Measurements from ENCODE around the gene PHF5A.
A peak's percentile ranks its signal among the peaks of the same experiment; 100 is the strongest.

Gene PHF5A

GRCh38 chr22:41468381-41469217 lies at the start of gene PHF5A, which contains the start of gene ACO2:
Gene PHF5A (minus strand): TSS chr22:41468692. CDS start chr22:41468653, 39 bp downstream.
Gene ACO2 (plus strand): TSS chr22:41469117. CDS start chr22:41469147, 30 bp downstream.
- peak; percentile 99 to 100 for DNase-seq

DNA sequence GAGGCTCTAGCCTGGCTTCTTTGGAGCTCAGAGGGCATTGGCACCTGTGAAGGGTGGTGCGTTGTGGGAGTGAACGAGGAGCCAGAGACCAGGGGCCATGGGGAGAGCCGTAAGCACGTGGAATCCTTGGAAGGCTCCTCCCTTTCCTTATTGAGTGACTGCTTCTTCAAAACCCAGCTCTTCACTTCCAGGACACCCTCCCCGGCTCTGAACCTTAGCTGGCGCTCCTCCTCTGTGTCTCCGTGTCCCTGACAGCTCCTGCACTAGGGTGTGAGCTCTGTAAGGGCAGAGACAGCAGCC lies 49.5 kb upstream of the PHF5A start:
- no peak for DNase-seq

DNA sequence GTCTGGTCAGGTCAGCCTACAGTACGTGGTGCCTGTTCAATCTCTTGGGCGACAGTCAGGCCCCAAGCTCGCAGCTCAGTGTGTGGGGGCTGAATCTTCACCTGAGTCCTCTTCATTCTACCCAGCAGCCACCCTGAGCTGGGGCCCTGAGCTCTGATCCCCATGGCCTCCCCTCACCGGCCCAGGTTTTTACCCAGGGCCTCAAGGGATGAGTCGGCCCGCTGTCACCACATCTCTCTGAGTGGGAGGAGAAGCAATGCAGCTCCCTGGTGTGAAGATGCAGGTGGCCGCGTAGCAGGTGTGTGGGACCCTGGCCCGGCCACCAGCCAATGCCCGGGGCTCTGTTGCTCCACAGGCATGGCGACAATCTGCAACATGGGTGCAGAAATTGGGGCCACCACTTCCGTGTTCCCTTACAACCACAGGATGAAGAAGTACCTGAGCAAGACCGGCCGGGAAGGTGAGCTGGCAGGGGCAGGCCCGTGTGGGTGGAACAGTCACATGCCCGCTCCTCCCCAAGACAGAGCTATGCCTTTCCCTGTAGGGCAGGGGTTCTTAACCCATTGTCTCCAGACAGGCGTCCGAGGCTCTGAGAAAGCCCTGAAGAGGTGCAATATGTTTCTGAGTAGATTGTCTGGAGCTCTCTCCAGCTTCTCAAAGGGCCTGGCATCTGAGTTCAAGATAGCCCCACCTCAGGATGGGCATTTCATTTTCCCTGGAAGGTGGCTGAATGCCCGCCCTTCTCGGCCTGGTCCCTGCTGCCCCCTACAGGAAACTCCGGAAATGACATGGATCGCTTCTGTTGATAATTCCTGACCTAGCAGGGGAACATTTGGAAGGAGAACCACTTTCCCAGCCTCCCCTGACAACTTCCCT lies 48.9 kb upstream of the PHF5A start:
- peak; percentile 63 to 72 for DNase-seq

- no peak for DNase-seq
Measured at GRCh38 chr22:41516462-41516861, 48.0 kb upstream of the PHF5A start.

- no peak for DNase-seq
Measured at GRCh38 chr22:41513391-41513790, 44.9 kb upstream of the PHF5A start.

GRCh38 chr22:41512421-41513194 lies 44.1 kb upstream of the PHF5A start:
- no peak for DNase-seq

- DNase-seq: no peak
Measured at GRCh38 chr22:41511521-41511968, 43.1 kb upstream of the PHF5A start.

- DNase-seq: no peak
Measured at GRCh38 chr22:41508770-41509170, 40.3 kb upstream of the PHF5A start.

GRCh38 chr22:41507330-41508063 lies 39.0 kb upstream of the PHF5A start:
- DNase-seq: no peak

- DNase-seq: no peak
Measured at GRCh38 chr22:41505511-41506220, 37.2 kb upstream of the PHF5A start.

DNA sequence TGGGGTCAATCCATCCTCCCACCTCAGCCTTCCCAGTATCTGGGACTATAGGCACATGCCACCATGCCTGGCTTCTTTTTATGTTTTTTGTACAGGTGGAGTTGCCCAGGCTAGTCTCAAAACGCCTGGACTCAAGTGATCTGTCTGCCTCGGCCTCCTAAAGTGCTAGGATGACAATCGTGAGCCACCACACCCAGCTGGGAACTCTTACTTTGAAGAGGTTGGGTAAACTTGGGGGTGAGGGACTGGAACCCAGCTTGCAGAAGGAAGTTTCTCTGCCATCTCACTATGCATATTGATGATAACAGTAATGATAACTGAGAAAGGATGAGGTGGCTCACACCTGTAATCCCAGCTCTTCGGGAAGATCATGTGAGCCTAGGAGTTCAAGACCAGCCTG lies 36.3 kb upstream of the PHF5A start:
- no peak for DNase-seq

- no peak for DNase-seq
Measured at GRCh38 chr22:41504397-41504796, 35.9 kb upstream of the PHF5A start.

DNA sequence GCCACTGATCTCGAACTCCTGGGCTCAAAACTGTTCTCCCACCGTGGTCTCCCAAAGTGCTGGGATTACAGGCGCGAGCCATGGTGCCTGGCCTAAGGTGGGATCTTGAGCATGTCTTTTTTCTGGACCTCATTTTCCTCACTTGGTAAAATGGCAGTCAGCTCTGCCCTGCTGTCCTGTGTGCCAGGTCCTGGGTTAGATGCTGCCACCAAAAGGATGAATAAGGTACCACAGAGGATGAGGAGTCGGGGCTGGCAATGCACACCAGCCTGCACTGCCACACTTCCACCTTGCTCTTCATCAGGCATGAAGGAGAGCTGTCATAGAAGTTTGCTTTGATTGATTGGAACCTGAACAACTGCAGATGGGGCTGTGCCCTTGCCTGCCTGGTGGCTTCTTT lies 32.7 kb upstream of the PHF5A start:
- peak in 1 of 2 experiments; percentile 28 for DNase-seq

GRCh38 chr22:41500303-41500702 lies 31.8 kb upstream of the PHF5A start:
- no peak for DNase-seq

- no peak for DNase-seq
Measured at GRCh38 chr22:41499624-41500280, 31.3 kb upstream of the PHF5A start.

DNA sequence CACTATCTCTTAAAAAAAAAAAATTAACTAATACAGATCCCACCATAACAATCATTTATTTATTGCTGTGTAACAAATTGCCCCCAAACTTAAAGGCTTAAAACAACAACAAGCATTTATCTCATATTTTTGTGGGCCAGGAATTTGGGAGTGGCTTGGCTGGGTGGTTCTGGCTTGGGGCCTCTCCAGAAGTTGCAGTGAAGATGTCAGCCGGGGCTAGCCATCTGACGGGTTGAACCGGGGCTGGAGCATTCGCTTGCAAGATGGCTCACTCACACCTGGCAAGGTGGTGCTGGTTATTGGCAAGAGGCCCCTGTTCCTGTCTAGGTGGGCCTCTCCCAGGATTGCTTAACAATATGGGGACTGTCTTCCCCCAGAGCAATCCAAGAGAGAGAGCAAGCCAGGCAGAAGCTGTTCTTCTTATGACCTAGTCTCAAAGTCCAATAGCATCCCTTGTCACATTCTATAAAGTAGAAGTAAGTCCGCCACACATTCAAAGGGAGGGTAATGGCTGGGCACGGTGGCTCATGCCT lies 29.9 kb upstream of the PHF5A start:
- DNase-seq: no peak

DNA sequence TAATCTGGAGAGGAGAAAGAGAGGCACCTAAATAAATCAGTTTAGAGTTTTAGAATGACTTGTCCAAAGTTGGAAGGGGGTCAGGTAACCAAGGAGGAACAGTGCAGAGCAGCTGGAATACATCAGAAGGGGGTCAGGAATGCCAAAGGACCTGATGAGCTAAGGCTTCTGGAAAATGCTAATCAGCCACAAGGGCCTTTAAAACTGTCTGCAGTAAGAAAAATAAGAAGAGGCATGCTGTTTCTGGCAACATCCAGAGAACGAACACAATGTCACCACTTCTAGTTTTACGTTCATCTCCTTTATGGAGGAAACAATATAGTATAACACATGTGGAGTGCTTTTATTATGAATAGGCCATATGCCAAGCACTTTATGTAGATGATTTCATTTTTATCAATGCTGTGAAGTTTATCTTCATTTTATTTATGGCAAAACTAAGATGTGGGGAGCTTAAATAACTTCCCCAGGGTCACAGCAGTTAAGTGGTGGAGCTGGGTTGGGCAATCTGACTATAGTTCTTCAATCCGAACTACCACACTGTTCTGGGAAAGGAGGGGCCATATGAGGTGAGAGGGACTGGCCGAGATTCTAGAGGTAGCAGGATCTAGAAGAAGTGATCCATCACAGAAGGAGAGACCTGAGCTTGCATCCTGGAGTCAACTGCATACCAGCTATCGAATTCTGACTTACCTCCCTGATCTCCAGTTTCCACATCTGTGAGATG lies 23.0 kb upstream of the PHF5A start:
- no peak for DNase-seq

DNA sequence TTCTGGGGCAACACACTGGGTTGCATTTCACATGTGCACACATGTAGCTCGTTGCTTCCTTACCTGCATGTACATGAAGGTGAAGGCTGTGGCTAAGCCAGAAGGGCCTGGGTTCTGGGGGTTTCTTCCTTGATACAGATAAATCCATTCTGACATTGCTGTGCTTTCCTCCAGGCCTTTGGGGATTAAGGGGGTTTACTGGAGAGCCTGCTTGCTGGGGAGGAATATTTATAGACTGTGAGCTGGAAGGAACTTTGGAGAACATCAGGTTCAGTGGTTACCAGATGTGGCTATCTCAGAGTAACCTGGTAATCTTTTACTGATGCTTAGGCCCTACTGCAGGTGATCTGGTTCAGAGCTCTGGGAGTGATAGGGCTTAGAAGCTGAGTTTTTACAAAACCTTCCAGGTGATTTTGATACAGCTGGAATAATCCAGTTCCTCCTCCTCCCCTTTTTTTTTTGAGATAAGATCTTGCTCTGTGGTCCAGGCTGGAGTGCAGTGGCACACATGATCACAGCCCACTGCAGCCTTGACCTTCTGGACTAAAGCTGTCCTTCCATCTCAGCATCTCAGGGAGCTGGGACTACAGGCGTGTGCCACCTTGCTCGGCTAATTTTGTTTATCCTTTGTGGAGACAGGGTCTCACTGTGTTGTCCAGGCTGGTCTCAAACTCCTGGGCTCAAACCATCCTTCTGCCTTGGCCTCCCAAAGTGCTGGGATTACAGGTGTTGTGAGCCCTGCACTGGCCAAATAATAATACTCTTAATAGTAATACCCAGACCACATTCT lies 20.3 kb upstream of the PHF5A start:
- no peak for DNase-seq

DNA sequence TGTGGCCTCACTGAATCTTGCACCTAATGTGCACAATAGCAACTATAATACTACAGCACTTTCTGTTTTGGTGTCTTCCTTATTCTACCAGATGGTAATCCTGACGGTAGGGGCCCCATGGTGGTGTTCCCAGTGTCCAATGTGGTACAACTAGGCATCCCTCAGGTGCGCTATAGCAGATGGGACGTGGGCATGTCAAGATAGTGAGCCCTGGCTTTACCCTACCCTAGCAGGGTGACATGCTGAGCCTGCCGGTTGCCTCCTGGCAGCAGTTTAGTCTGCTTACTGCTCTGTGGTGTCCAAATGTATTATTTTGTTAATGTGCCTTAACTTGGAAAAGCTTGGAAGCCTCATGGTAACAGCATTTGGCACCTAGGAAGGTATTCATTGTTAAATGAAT lies 19.6 kb upstream of the PHF5A start:
- DNase-seq: no peak
